Cerebellar nuclear complex (tissue), 1 donor: ENCODE measurements around the gene PRR14.
A peak's percentile ranks its signal among the peaks of the same experiment; 100 is the strongest.
"Not testable (repeated sequence)": the region's sequence is repeated elsewhere in the genome, so short reads cannot be mapped to it uniquely, and the experiment has no call there.

Experiments used
- DNase-seq, 2 experiments: peaks; one replicate each; lab custom pipeline; 2025; lab: John Stamatoyannopoulos, UW

The PRR14 gene

GRCh38 chr16:30692396-30693064 is 41.8 kb downstream of the PRR14 start:
- DNase-seq = no peak

DNA sequence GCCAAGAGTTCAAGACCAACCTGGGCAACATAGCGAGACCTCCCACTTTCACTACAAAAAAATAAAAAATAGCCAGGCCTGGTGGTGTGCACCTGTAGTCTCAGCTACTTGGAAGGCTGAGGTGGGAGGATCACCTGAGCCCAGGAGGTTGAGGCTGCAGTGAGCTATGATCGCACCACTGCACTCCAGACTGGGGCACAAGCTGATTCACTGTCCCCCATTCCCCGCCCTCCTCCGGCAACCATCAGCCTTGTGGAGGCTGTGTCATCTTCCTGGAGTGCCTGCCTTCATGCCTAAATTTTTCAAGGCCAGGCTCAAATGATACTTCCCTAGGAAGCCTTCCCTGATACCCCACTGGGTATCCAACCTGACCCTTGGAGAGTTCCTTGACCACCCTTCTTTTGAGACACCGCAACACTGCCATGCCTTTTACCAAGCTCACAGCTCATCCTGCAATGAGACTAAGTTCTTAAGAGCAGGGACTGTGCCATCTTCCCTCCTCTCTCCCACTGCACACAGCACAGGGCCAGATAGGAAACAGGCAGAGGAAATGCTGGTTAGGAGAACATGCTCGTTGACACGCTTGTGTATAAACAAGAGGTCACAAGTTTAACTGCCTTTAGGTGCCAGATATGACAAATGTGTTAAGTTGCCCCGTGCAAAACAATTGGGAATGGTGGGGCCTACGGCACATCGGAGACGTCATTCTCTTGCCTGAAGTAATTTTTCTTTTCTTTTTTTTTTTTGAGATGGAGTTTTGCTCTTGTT is 44.4 kb downstream of the PRR14 start:
- no peak for DNase-seq

DNA sequence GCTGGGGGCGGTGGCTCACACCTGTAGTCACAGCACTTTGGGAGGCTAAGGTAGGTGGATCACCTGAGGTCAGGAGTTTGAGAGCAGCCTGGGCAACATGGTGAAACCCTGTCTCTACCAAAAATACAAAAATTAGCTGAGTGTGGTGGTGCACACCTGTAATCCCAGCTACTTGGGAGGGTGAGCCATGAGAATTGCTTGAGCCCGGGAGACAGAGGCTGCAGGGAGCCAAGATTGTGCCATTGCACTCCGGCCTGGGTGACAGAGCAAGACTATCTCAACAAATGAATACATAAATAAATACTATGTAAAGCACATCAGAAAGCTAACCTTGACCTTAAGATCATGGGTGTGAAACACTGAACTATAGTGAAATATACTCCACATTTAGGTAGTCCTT is 45.9 kb downstream of the PRR14 start:
- DNase-seq = not testable (repeated sequence)

- DNase-seq = peak; percentile 70 to 95
Observed at GRCh38 chr16:30697264-30698138, 46.7 kb downstream of the PRR14 start.

- peak in 1 of 2 experiments; percentile 59 for DNase-seq
Observed at GRCh38 chr16:30698139-30698815, 47.5 kb downstream of the PRR14 start.

DNA sequence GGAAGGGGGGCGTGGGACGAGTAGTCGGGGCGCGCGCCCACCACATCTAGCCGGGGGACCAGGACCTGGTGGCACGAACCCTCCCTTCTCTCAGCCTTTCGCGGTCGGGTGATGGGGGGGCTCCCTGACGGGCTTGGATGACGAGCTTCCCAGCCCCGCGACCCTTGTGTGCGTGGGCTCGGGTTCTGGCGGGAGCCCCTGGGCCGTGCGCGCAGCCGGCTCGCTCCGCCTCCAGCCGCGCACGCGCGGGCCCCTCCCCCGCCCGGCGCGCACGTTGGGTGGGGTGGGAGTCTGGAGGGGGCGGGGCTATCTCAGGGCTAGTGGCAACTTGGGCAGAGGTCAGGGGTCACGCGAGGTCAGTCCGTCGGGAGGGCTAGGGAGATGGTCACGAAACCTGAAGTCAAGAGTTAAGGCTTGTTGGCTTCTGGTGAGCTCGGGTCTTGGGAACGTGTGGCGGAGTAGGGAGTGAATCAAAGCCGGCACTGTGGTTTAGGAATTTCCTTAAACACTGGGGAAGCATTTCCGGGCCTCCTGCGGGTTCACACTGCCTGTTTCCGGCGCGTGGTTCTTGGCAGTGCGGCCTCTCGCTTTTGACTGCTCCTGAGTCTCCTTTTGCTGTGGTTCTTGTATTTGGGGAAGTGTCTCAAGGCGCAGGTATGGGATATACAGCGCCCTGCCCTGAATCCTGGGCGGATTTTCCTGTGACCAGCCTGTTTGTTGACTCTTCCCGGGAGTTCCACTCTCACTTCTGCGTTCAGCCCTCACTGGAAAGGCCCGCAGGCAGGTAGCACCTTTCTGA is 48.3 kb downstream of the PRR14 start, which contains the start of gene SRCAP:
Gene SRCAP, plus strand, starts transcription at position 356 of the 799 bp plus-strand sequence. CDS start 1,654 bp downstream, outside the sequence.
- DNase-seq = peak in 1 of 2 experiments; percentile 33

GRCh38 chr16:30699615-30700099 is 48.9 kb downstream of the PRR14 start:
- DNase-seq = no peak

- no peak for DNase-seq
Observed at GRCh38 chr16:30700491-30700890, 49.7 kb downstream of the PRR14 start.

GRCh38 chr16:30700971-30701370 is 50.2 kb downstream of the PRR14 start:
- no peak for DNase-seq

DNA sequence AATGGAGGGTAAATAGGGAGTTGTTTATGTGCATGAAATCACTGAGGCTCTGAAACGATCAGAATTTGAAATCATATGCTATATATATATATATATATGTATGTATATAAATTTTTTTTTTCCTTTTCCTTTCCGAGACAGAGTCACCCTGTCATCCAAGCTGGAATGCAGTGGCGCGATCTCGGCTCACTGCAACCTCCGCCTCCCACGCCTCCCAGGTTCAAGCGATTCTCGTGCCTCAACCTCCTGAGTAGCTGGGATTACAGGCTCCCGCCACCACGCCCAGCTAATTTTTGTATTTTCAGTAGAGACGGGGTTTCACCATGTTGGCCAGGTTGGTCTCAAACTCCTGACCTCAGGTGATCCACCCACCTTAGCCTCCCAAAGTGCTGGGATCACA is 52.3 kb downstream of the PRR14 start:
- not testable (repeated sequence) for DNase-seq

DNA sequence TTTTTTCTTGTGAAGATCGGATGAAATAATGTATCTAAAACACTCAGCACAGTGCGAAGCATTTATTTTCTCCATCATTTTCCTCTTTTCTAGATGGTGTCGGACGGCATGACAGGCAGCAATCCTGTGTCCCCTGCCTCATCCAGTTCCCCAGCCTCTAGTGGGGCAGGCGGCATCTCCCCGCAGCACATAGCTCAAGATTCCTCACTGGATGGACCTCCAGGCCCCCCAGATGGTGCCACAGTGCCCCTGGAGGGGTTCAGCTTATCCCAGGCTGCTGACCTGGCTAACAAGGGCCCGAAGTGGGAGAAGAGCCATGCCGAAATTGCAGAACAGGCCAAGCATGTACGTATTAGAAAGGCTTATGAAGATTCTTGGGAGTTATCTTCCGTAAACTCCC is 53.2 kb downstream of the PRR14 start:
- DNase-seq = no peak
